Measurements from ENCODE around the gene KCNIP3.

DNA sequence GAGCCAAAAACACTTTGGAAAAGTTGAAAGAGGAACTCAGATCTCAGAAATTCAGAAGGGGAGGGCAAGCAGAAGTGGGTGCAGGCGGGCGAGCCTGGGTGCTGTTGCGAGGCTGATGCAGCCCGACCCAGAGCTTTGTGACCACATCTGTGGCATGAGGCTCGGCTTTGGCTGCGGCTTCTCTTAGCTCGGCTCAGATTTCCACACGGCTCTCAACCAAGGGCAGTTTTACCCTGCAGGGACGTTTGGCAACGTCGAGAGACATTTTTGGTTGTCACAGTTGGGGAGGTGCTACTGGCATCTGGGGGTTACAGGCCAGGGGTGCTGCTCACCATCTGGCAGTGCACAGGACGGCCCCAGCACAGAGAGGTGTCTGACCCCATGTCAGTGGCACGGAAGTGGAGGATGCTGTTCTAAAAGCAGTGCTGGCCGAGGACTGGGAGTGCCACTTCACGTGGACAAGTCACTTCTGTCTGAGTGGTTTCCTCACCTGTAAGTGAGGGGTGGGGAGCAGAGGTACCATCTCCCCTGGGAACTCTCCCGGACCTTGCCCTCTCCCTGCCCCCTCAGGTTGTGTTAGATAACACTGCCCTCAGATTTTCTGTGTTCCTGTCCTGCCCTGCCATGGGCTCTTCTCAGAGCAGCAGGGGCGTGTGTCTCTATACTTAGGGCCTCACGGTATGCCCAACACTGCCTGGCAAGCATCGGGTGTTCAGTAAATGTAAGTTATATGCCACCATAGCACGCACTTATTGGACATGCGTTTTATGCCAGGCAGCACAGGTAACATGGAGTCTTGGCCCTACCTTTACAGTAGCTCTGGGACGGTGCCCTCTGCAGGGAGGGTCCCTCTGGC, 56.7 kb downstream of the KCNIP3 start:
- TF ChIP-seq, protein P1, sequence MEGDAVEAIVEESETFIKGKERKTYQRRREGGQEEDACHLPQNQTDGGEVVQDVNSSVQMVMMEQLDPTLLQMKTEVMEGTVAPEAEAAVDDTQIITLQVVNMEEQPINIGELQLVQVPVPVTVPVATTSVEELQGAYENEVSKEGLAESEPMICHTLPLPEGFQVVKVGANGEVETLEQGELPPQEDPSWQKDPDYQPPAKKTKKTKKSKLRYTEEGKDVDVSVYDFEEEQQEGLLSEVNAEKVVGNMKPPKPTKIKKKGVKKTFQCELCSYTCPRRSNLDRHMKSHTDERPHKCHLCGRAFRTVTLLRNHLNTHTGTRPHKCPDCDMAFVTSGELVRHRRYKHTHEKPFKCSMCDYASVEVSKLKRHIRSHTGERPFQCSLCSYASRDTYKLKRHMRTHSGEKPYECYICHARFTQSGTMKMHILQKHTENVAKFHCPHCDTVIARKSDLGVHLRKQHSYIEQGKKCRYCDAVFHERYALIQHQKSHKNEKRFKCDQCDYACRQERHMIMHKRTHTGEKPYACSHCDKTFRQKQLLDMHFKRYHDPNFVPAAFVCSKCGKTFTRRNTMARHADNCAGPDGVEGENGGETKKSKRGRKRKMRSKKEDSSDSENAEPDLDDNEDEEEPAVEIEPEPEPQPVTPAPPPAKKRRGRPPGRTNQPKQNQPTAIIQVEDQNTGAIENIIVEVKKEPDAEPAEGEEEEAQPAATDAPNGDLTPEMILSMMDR (IDR thresholded peaks at IDR 0.05): no peak
- TF ChIP-seq EZH2phosphoT487 (IDR thresholded peaks at IDR 0.05) (no peak), EZH2 (IDR thresholded peaks at IDR 0.05) (no peak)

Data from neural progenitor cell (in vitro differentiated cells).